Measurements from ENCODE around the gene MYOT.

DNA sequence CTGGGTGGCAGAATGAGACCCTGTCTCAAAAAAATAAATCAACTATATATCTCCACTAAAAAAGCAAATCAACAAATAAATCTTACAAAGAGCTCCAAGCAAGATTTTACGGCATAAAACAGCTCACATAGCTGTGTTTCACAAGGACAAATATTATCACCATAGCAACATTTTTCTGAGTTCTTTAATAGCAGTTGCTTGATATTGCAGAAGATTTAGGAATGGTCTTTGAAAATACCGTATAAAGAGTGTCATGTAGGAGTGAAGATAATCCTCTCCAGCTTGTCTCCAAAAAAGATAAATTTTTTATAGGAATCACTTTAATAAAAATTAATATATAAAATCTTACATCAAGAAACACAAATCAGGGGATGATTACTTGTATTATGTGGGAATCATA, 36.6 kb upstream of the MYOT start:
- TF ChIP-seq, protein P1, sequence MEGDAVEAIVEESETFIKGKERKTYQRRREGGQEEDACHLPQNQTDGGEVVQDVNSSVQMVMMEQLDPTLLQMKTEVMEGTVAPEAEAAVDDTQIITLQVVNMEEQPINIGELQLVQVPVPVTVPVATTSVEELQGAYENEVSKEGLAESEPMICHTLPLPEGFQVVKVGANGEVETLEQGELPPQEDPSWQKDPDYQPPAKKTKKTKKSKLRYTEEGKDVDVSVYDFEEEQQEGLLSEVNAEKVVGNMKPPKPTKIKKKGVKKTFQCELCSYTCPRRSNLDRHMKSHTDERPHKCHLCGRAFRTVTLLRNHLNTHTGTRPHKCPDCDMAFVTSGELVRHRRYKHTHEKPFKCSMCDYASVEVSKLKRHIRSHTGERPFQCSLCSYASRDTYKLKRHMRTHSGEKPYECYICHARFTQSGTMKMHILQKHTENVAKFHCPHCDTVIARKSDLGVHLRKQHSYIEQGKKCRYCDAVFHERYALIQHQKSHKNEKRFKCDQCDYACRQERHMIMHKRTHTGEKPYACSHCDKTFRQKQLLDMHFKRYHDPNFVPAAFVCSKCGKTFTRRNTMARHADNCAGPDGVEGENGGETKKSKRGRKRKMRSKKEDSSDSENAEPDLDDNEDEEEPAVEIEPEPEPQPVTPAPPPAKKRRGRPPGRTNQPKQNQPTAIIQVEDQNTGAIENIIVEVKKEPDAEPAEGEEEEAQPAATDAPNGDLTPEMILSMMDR (IDR thresholded peaks at IDR 0.05 in 4 of 5, conservative IDR thresholded peaks at IDR 0.05 in 1 of 5) = no peak
- no peak for TF ChIP-seq POLR2A (IDR thresholded peaks at IDR 0.05)

Data from gastrocnemius medialis (tissue), 4 donors.